ENCODE results near the gene CHD9NB.

The CHD9NB gene

DNA sequence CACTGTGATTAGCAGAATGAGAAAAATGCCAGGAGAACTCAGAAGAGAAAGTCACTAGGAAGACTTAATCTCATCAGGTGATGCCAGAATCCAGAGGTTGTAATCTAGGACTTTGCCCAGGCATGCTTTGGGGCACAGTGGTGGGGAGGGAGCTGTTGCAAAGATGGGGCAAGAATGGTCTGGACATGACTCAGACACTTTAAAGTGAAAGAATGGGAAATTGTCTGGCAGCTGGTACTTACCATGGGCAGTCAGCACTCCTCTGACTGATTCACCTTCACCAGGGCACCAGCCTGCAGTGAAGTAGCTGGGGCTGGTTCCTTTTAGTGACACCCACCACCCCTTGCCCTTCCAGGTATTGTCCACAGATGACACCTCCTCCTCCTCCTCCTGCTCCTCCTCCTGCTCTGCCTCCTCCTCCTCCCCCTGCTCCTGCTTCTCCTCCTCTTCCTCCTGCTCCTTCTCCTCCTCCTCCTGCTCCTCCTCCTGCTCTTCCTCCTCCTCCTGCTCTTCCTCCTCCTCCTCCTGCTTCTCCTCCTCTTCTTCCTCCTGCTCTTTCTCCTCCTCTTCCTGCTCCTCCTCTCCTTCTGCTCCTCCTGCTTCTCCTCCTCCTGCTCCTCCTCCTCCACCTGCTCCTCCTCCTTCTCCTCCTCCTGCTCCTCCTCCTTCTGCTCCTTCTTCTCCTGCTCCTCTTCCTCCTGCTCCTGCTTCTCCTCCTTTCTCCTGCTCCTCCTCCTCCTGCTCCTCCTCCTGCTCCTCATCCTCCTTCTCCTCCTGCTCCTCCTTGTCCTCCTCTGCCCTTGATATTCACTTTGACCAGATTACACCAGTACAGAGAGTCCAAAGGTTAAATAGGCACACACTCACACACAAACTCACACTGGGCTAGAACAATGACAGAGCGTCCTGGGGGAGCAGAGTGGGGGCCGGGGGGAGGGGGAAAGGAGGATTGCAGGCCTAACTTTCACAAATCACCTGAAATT is at the start of gene CHD9NB:
TSS of gene CHD9NB (minus strand) at position 379 of the 983 bp plus-strand sequence. CDS start 8,739 bp downstream, outside the sequence.
- DNase-seq (ENCODE audit: low read depth in 2 of 2), result no peak

DNA sequence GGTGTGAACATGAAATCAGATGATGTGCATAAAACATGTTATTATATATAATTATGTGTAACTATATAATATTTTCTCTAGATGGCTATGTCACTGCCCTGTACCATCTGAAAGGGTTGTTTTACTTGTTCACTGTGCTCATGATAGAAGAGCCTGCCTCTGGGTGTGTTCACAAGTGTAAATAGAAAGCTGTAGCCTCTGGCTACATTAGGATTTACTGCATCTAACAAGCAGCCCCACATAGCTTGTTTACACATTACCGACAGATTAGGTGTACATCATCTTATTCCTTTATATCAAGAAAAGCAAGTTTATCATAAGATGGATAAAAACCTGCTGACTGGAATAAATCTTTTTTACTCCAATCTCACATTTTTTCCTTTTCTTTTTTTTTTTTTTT is 48.2 kb upstream of the CHD9NB start:
- DNase-seq (ENCODE audit: low read depth in 2 of 2), result no peak

DNA sequence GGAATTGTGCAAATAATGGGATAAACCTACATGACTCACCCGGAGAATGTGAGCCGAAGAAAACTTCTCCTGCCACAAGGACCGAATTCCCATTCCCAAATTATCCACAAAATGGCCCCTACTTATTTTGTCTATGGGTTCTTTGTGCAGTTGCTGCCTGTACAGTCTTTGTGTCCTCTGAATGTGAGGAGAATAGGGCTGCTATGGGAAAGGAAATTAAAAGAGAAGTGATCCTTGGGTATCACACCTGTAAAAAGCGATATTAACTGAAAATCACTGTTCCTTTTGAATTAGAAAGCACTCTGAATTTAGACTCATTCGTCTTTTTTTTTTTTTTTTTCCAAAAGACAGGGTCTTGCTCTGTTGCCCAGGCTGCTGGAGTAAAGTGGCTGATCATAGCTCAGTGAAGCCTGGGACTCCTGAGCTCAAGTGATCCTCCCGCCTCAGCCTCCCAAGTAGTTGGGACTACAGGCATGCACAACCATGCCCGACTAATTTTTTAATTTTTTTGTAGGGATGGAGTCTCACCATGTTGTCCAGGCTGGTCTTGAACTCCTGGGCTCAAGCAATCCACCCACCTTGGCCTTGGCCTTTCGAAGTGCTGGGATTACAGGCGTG is 47.5 kb upstream of the CHD9NB start:
- DNase-seq (ENCODE audit: low read depth in 2 of 2), result no peak

DNA sequence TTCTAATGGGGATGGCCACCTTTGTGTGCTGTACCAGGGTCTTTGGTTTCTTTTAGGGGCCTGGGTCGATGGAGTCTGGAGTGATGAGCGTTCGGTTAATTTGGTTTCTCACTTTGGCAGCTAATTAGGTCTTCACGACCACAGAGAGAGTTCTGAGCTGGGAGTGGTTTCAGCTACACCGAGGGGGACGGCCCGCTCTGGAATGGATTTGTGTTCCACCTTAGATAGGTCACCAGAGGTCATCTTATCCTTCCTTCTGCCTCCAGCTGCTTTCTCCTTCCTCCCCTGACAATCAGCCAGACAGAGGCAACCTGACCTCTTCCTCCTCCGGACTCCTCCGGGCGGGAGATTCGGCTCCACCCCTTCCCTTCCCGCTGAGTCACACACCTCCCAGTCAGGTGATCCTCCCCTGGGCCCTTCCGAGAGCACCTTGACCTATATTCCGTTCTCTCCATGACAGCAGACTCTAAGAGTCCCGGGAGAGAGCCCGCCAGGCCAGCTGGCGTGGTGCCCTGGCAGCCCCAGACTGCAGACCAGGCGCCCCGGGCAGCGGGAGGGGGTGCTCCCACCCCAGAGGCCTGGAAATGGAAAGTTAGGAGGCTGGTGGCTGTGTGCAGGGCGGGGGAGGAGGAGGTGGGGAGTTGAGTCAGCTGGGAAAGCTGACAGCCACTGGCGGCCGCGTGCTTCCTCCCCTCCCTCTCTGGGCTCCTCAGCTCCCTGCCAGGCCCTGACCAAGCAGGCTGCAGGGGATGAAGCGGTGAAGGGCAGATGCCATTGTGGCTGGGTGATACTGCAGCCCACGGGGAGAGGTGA is 46.8 kb upstream of the CHD9NB start:
- DNase-seq (ENCODE audit: low read depth in 2 of 2), result peak in 1 of 2 donors; percentile 7

DNA sequence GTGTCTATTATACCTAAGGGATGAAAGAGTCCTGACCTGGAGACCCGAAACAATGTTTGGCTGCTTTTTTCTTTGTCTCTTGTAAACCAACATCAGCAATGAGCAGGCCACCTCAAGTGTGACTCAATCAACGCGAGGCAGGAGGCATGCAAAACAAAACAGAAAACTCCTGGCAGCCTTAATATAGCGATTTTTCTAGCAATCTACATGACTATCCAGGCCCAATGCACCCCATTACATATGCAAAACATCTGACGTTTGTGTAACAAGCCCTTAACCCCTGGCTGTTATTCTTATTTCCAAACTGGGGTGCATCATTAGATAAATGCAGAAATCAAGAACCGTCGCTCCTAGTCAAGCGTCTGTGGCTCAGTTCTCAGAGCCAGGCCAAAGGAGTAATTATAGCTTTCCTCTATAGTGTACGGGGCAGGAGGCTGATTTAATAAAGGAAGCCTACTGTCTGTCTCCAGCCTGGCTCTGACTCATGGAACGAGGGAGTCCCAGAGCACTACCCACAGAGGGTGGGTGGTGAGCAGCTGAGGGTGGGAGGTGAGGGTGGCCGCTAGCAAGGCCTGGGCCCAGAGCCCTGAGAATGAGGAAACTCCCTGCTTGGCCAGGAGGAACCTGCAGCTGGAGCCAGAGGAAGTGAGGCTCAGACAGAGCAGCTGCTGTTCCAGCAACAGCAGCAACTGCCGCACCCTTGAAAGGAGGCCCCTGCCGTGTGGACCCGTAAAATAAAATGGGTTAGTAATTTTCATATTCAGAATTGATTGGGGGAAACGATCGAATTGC is 46.0 kb upstream of the CHD9NB start:
- DNase-seq (ENCODE audit: low read depth in 2 of 2), result no peak

DNA sequence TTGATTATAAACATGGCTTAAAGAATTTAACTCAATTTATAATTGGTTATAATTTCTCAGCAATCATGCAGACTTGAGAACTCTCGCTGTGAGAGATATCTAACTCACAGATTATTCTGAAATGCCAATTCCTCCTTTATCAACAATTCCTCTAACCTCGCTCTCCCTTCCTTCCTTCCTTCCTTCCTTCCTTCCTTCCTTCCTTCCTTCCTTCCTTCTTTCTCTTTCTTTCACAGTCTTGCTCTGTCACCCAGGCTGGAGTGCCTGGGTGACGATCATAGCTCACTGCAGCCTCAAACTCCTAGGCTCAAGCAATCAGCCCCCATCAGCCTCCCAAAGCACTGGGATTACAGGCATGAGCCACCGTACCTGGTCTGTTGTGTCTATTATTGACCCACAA is 44.5 kb upstream of the CHD9NB start:
- no peak for DNase-seq (ENCODE audit: low read depth in 2 of 2)

DNA sequence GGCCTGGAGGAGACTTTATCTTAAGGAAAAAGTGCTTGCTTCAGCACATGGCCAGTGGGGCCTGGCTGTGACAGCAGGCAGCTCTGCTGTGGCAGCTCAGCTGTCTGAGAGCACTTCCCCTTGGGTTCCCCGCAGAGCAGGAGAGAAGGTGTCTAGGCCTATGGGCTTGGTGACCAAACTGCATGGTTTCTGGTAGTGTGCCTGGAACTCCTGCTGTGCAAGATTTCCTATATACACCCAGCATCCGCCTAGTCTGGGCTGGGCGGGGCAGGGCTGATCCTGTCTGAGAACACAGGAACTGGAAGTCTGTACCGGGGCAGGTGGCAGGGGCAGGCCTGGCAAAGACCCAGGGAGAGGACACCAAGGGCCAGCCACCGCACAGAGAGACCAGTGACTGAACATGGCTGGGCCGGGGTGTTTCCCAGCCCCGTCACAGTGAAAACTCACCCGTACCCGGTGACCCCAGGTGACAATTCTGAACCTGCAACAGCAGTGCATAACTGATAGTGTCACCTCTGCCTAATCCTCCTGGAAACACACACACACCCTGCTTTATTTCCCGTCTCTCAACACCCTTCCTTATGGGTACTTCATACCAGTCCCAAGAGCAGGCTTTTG is 41.4 kb upstream of the CHD9NB start:
- no peak for DNase-seq (ENCODE audit: low read depth in 2 of 2)

DNA sequence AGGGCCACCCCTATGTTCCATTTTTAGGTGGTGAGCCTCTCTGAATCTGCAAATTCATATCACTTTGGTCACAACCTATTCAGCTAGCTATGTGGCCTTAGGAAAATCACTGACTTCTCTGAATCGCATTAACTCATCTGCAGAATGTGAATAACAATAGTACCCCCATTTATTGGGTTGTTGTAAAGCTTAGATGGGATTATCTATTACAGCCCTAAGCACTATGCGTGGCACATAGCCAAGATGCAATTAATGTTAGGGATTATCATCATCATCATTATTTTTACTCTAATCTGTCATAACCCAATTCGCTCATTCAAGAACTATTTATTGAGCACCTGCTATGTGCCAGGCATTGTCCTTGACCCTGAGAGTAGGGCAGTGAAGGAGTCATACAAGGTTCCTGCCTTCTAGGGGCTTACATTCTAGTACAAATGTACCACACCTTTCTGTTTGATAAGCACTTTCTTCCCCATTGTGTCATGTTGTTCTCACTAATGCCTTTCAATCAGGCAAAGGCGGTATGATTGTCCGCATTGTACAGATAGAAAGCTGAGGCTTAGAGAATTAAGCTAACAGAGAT is 40.6 kb upstream of the CHD9NB start:
- DNase-seq (ENCODE audit: low read depth in 2 of 2), result no peak

DNA sequence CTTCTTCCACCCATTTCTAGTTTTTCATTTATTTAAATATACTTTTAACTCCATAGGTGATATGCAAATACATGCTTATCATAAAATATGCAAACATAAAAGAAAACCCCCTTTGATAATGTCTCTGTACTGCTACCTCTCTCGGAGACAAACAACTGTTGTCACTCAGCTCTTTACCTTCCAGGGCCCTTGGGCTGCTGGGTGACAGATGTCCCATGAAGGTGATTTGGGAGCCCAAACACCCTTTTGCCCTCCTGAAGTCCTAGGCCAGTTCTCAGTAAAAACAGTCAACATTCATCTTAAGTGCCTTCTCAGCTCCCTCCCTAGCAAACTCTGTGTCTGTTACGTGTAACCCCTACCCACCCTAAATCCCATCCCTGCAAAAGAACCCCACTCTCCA is 39.6 kb upstream of the CHD9NB start:
- DNase-seq (ENCODE audit: low read depth in 2 of 2), result no peak

DNA sequence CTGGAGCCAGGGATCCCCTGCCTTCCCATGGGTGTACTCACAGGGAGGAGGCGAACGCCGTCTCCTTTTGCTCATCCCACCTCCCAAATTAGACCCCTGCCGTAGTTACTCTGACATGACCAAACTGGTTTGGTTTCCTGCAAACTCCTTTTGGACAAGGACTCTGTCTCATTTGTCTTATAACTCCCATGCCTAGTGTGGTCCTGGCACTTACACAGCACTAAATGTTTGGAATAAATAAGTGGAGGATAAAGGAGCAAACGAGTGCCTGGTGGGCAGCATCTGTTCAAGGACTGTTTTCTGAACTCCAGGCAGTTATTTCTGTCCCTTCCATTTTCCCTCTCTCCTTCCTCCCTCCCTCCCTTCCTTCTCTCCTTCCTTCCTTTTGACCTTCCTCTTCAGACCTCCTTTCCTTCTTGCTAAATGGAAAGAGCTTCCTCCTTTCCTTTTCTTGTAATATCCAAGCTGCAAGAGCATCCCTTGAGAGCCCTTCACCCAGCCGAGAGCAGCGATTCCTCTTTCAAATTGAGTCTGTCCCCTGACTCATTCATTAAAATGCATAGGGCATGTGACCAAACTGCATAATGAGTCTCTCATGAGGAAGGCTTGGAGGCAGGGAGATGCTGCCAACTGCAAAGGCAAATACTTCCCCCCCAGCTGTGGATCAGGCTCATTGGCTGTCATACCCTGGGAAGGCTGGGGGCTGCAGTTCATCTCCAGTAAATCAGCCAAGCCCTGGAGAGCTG is 38.9 kb upstream of the CHD9NB start:
- no peak for DNase-seq (ENCODE audit: low read depth in 2 of 2)

DNA sequence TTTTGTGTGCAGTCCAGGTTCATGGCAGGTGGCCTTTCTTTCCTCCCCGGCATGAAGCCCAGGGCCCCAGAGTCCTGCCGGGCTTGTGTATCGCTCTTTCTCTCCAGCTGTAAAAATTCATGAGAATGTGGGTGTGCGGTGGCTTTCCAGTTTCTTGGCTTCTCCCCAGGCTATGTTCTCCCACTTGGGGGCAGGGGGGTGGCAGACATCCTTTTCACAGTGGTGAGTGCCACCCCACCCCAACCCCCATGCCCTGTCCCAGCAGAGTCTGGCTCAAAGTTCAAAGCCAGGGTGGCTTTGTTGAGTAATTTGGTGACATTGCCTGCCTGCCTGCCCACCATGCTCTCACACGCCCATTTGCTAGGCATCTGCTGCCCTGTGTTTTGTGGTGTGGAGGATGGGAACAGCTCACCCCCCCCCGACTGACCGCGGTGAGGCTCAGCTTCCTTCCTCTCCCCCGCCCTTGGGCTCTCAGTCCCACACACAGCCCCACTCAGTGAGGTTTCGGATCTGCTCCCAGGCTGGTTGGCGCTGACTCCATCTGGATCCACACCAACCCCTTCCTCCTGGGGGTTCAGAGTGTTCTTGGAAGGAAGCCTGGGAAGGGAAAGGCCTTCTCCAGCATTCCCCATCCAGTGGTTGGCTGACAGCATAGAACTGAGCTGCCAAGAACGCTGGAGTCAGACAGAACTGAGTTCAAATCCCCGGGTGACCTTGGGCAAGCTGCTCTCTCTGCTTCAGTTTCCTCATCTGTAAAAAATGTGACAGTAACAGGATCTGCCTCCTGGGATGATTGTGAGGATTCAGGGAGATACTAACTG is 38.1 kb upstream of the CHD9NB start:
- no peak for DNase-seq (ENCODE audit: low read depth in 2 of 2)

DNA sequence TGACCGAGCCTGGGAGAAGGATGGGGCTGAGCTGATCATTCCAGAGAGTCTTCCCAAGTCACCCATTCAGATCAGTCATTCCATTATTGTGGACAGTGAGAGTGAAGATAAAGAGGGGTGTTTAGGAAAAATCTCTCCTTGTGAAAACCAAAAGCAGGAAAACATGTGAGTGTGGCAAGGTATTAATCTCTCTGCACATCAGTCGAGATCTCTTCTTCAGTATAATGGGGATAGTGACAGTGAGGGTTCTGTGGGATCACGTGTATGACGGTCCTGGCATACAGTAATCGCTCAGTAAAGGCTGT is 37.5 kb upstream of the CHD9NB start:
- DNase-seq (ENCODE audit: low read depth in 2 of 2), result no peak

DNA sequence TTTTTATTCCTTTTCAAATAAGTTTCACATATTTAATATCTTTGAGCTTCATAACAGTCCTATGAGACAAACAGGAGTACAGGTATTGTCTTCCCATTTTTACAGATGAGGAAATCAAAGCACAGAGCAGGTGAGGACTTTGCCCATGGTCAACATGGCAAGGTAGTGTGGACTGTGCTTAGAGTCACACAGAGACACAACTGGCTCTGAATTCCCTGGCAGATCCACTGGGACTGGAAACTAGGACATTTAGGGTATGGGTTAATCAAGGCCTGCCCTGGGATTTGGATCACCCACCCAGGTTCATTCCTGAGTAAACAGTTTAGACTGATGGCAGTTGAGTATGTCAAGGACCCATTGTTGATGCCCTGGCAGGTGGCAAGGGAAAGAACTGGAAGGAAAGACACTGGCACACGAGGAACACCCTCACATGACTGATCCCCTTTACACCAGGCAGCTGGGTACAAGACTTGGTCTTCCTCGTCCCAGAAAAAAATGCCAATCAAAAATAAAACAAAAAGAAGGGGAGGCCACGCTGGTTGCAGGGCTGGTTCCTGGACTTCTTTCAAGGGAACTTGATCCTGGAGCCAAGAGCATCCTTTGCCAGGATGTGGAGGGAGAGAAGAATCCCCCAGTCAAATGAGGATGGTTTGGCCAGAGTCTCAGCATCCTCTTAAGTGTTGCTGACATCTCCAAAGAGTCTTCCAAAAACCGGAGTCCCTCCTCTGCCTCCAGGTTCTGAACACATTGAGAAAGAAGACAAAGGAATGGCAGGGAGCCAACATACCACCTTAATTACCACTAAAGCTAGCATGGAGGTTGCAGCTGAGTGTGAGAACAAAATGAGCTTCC is 37.0 kb upstream of the CHD9NB start:
- DNase-seq (ENCODE audit: low read depth in 2 of 2), result no peak

DNA sequence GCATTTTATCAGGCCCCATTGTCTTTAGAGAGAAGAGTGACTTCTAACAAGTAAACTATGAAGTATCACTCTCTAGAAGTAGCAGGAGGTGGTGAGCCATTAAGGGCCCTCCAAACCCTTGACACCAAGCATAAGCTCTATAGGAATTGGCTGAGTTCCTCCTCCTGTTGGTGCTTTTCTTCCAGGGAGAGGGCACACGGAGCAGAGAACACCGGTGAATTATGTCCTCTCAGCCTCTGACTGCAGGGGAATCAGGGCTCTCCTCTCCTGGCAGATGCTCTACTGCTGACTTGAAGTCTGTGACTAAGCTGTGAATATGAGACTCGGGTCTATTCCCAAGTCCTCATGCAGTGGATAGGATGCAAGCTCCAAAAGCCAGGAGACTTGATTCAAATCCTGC is 34.4 kb upstream of the CHD9NB start:
- DNase-seq (ENCODE audit: low read depth in 2 of 2), result no peak

DNA sequence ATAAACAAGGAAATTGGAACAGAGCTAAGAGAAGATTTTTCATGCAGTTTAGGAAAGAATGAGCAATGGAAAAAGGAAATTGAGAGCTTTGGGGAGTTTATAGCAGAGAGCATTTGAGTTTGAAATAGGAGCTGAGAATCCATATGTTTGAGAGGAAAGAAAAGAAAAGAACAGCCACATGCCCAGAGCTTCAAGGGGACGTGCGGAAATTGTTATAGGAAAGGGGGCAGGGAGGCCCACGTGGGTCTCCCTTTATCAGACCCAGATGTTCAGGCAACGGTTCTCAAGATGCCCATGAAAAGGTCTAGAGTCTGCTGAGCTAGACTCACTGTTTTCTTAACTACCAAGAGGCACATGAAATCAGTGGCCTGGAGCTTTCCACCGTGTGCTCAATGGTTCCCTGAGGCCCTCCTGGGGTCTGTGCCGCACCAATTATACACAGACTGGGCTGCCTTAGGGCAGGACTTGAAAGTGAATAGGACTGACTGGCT is 33.3 kb upstream of the CHD9NB start:
- DNase-seq (ENCODE audit: low read depth in 2 of 2), result no peak

DNA sequence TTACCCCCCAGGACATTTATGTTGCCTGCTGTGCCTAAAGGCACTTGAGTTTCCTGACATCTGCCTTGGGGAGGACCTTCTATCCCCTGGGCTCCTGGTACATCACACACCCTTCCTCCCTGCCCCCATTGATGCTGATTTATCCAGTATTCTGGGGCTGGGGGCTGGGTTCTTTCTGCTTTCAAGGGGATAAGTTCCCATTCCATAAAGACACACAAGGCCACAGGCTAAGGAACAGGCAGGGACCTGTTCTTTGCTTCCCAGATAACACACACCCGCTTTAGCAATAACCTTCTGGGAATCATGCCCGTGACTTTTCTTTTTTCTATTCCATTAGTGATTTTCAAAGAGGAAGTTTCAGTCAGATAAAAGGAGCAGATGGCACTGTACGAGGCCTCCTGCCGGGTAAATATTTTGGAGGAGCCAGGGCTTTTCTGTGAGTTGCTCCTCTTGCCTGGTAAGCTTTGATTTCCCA is 32.7 kb upstream of the CHD9NB start:
- DNase-seq (ENCODE audit: low read depth in 2 of 2), result no peak

DNA sequence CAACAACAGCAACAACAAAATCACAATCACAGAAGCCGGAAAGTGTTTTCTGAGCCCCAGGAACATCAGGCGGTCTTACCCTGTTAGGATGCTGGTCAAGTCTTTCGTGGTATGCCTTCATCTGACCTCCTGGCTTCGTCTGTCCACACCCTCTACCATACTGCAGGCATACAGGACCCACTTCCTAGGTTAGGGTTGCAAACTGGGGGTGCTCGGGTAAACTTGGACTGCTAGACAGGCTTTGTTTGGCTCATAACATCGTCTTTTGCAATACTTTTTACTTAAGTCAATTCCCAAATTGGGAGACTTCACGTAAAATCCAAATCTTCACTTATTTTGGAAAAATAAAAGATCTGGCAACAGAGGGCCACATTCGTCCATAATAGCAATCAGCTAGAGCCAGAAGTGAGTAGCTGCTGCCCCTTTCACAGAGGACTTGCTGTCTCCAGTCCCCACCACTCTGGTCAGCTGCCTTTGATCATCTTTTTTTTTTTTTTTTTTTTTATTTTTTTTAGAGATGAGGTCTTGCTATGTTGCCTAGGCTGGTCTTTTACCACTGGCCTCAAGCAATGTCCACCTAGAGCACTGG is 32.1 kb upstream of the CHD9NB start:
- no peak for DNase-seq (ENCODE audit: low read depth in 2 of 2)

DNA sequence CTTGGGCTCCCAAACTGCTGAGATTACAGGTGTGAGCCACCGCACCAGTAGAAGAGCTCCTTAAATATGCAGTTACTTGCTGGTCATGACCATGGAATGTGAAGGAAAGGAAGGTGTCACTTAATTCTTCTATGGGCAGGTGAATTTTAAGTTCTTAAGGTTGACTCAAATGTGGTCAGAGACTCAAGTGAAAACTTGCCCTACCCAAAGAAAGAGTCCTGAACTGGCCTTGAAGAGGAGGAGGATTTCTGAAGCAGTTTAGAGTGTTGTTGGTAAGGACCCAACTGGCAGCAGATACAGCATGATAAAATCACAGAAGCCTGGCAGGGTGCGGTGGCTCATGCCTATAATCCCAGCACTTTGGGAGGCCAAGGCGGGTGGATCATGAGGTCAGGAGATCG is 31.4 kb upstream of the CHD9NB start:
- DNase-seq (ENCODE audit: low read depth in 2 of 2), result no peak
